ENCODE measurements around the gene MAMSTR. TPM values are rescaled to one million over a fixed set of nuclear protein-coding genes. Genes with fewer than 3 reads are reported as not detected.

MAMSTR gene
- polyA plus RNA-seq, 1 donor: 146 TPM

GRCh38 chr19:48746110-48746509 lies 26.6 kb upstream of the MAMSTR start:
- no peak for DNase-seq (ENCODE audit: low read depth)

- no peak for DNase-seq (ENCODE audit: low read depth)
These were observed 25.9 kb upstream of the MAMSTR start for GRCh38 chr19:48745208-48745995.

GRCh38 chr19:48742096-48742495 lies 22.6 kb upstream of the MAMSTR start:
- DNase-seq (ENCODE audit: low read depth): no peak

GRCh38 chr19:48741129-48741999 lies 21.8 kb upstream of the MAMSTR start:
- no peak for DNase-seq (ENCODE audit: low read depth)

- DNase-seq (ENCODE audit: low read depth): no peak
These were observed 20.8 kb upstream of the MAMSTR start, which contains the start of gene RASIP1 for GRCh38 chr19:48740164-48740972. Gene RASIP1 (minus strand): TSS chr19:48740610. CDS start chr19:48740282, 328 bp downstream.

GRCh38 chr19:48739404-48740163 lies 20.1 kb upstream of the MAMSTR start:
- no peak for DNase-seq (ENCODE audit: low read depth)

- DNase-seq (ENCODE audit: low read depth): no peak
These were observed 19.3 kb upstream of the MAMSTR start for GRCh38 chr19:48738557-48739403.

GRCh38 chr19:48737360-48737998 lies 18.0 kb upstream of the MAMSTR start:
- no peak for DNase-seq (ENCODE audit: low read depth)

GRCh38 chr19:48735031-48735615 lies 15.6 kb upstream of the MAMSTR start:
- no peak for DNase-seq (ENCODE audit: low read depth)

- no peak for DNase-seq (ENCODE audit: low read depth)
These were observed 15.1 kb upstream of the MAMSTR start for GRCh38 chr19:48734625-48735024.

GRCh38 chr19:48731452-48731851 lies 11.9 kb upstream of the MAMSTR start:
- DNase-seq (ENCODE audit: low read depth): no peak

- no peak for DNase-seq (ENCODE audit: low read depth)
These were observed 9.6 kb upstream of the MAMSTR start for GRCh38 chr19:48728911-48729664.

- DNase-seq (ENCODE audit: low read depth): no peak
These were observed 7.0 kb upstream of the MAMSTR start for GRCh38 chr19:48726556-48726955.

GRCh38 chr19:48724796-48725753 lies 5.5 kb upstream of the MAMSTR start:
- DNase-seq (ENCODE audit: low read depth): peak; percentile 83

- DNase-seq (ENCODE audit: low read depth): no peak
These were observed 2.7 kb upstream of the MAMSTR start for GRCh38 chr19:48722196-48722708.

GRCh38 chr19:48720613-48721296 lies 1.2 kb upstream of the MAMSTR start:
- peak; percentile 98 for DNase-seq (ENCODE audit: low read depth)

- DNase-seq (ENCODE audit: low read depth): no peak
These were observed 707 bp upstream of the MAMSTR start for GRCh38 chr19:48720251-48720612.
